HG03280 (cell line): ENCODE data around the gene C6orf120.
"Not testable (repeated sequence)": the region's sequence is repeated elsewhere in the genome, so short reads cannot be mapped to it uniquely, and the experiment has no call there.

Experiments
- ATAC-seq: cut with Tn5 transposase; IDR thresholded peaks from one replicate; pipeline ENCODE4 v1.9.1; 2021; ENCODE audit warnings: mild to moderate bottlenecking, moderate library complexity; ENCODE audit not compliant: unreplicated experiment

The C6orf120 gene

GRCh38 chr6:169677096-169677495, 24.8 kb upstream of the C6orf120 start:
- ATAC-seq: no peak

GRCh38 chr6:169678342-169678741, 23.6 kb upstream of the C6orf120 start:
- ATAC-seq: no peak

- ATAC-seq: no peak
These were observed 17.9 kb upstream of the C6orf120 start for GRCh38 chr6:169684056-169684455.

GRCh38 chr6:169685860-169686259, 16.1 kb upstream of the C6orf120 start:
- no peak for ATAC-seq

GRCh38 chr6:169689287-169689686, 12.6 kb upstream of the C6orf120 start:
- no peak for ATAC-seq

GRCh38 chr6:169691260-169691659, 10.7 kb upstream of the C6orf120 start:
- no peak for ATAC-seq

- no peak for ATAC-seq
These were observed 9.4 kb upstream of the C6orf120 start for GRCh38 chr6:169692516-169692915.

GRCh38 chr6:169695131-169695530, 6.8 kb upstream of the C6orf120 start:
- no peak for ATAC-seq

GRCh38 chr6:169697115-169697514, 4.8 kb upstream of the C6orf120 start:
- ATAC-seq: not testable (repeated sequence)

- ATAC-seq: no peak
These were observed 1.6 kb upstream of the C6orf120 start for GRCh38 chr6:169700296-169700695.

- peak; percentile 9 for ATAC-seq
These were observed 494 bp upstream of the C6orf120 start for GRCh38 chr6:169701311-169701953.

GRCh38 chr6:169702840-169703246, 917 bp downstream of the C6orf120 start:
- ATAC-seq: peak; percentile 20

- no peak for ATAC-seq
These were observed 5.8 kb downstream of the C6orf120 start for GRCh38 chr6:169707772-169708171.

- ATAC-seq: no peak
These were observed 7.4 kb downstream of the C6orf120 start for GRCh38 chr6:169709293-169709692.

- no peak for ATAC-seq
These were observed 8.1 kb downstream of the C6orf120 start for GRCh38 chr6:169710009-169710408.

GRCh38 chr6:169714178-169714577, 12.3 kb downstream of the C6orf120 start:
- ATAC-seq: no peak

- ATAC-seq: no peak
These were observed 12.7 kb downstream of the C6orf120 start for GRCh38 chr6:169714595-169714994.

GRCh38 chr6:169719117-169719516, 17.2 kb downstream of the C6orf120 start:
- no peak for ATAC-seq

- no peak for ATAC-seq
These were observed 18.4 kb downstream of the C6orf120 start for GRCh38 chr6:169720207-169720855.

GRCh38 chr6:169722362-169723199, 20.7 kb downstream of the C6orf120 start:
- no peak for ATAC-seq

- peak; percentile 39 for ATAC-seq
These were observed 21.4 kb downstream of the C6orf120 start for GRCh38 chr6:169723200-169723909.
